Kasumi-1 (cell line): ENCODE results near the gene TBXA2R.
"Not testable (repeated sequence)": the region's sequence is repeated elsewhere in the genome, so short reads cannot be mapped to it uniquely, and the experiment has no call there.

Source experiments
- DNase-seq, 2 experiments: peaks; one replicate each; lab custom pipeline; 2025; lab: John Stamatoyannopoulos, UW

The TBXA2R gene

GRCh38 chr19:3605361-3605760 lies 1.3 kb downstream of the TBXA2R start:
- no peak for DNase-seq

- peak in 1 of 2 experiments; percentile 18 for DNase-seq
These were observed 1.7 kb downstream of the TBXA2R start for GRCh38 chr19:3604987-3605343.

- no peak for DNase-seq
These were observed 2.3 kb downstream of the TBXA2R start for GRCh38 chr19:3604227-3604986.

GRCh38 chr19:3603121-3603811 lies 3.4 kb downstream of the TBXA2R start:
- DNase-seq, result no peak

- DNase-seq, result no peak
These were observed 5.7 kb downstream of the TBXA2R start for GRCh38 chr19:3601021-3601420.

GRCh38 chr19:3599776-3600187 lies 6.9 kb downstream of the TBXA2R start:
- no peak for DNase-seq

GRCh38 chr19:3595521-3596061 lies 11.1 kb downstream of the TBXA2R start:
- DNase-seq, result no peak

- no peak for DNase-seq
These were observed 13.5 kb downstream of the TBXA2R start for GRCh38 chr19:3593156-3593555.

GRCh38 chr19:3591876-3592613 lies 14.6 kb downstream of the TBXA2R start:
- no peak for DNase-seq

GRCh38 chr19:3590991-3591659 lies 15.6 kb downstream of the TBXA2R start:
- DNase-seq, result no peak

GRCh38 chr19:3589949-3590348 lies 16.7 kb downstream of the TBXA2R start:
- no peak for DNase-seq

- DNase-seq, result no peak
These were observed 17.2 kb downstream of the TBXA2R start for GRCh38 chr19:3589439-3589838.

GRCh38 chr19:3586707-3587346 lies 19.8 kb downstream of the TBXA2R start:
- no peak for DNase-seq

- DNase-seq, result peak in 1 of 2 experiments; percentile 38
These were observed 20.5 kb downstream of the TBXA2R start for GRCh38 chr19:3586127-3586626.

GRCh38 chr19:3585301-3586126 lies 21.2 kb downstream of the TBXA2R start, which contains the start of gene GIPC3:
GIPC3 (plus strand) TSS chr19:3585478; CDS start chr19:3585598, 120 bp downstream.
- no peak for DNase-seq

- DNase-seq, result not testable (repeated sequence)
These were observed 22.5 kb downstream of the TBXA2R start for GRCh38 chr19:3584036-3584802.

- not testable (repeated sequence) for DNase-seq
These were observed 24.9 kb downstream of the TBXA2R start for GRCh38 chr19:3581792-3582191.

- no peak for DNase-seq
These were observed 26.3 kb downstream of the TBXA2R start for GRCh38 chr19:3580156-3580934.

GRCh38 chr19:3578390-3578789 lies 28.3 kb downstream of the TBXA2R start:
- no peak for DNase-seq
